Liver (tissue), 3 donors: ENCODE measurements around the gene VEGFC.

Experiments used
- CTCF ChIP-seq: fragments of 150-350 bp; IDR thresholded peaks from 2 replicates; pipeline ENCODE4 v1.5.1; 2017; ENCODE audit warnings: improper control_type of control experiment, low read depth, low read length; ENCODE audit not compliant: missing input control
- FOXA1 ChIP-seq: IDR thresholded peaks from 2 replicates; pipeline ENCODE4 v1.6.1; 2016; ENCODE audit warnings: antibody characterized with exemption
- HNF4A ChIP-seq, 2 donors: conservative IDR thresholded peaks; 2 replicates each; pipeline ENCODE4 v1.6.1; 2016; ENCODE audit warnings: antibody characterized with exemption in 2 of 2, mild to moderate bottlenecking in 2 of 2
- JUND ChIP-seq, 2 donors: IDR thresholded peaks; 2 replicates each; pipeline ENCODE4 v1.6.1; 2016; ENCODE audit warnings: antibody characterized with exemption in 2 of 2
- MAX ChIP-seq: IDR thresholded peaks from 2 replicates; pipeline ENCODE4 v1.6.1; 2016; ENCODE audit warnings: antibody characterized with exemption
- REST ChIP-seq: IDR thresholded peaks from 2 replicates; pipeline ENCODE4 v1.6.1; 2016; ENCODE audit warnings: antibody characterized with exemption, mild to moderate bottlenecking
- TAF1 ChIP-seq: conservative IDR thresholded peaks from 2 replicates; pipeline ENCODE4 v1.6.1; 2016; ENCODE audit warnings: antibody characterized with exemption, mild to moderate bottlenecking
- TF ChIP-seq, protein P1 (sequence below): IDR thresholded peaks from 2 replicates; pipeline ENCODE4 v1.6.1; 2016; ENCODE audit warnings: antibody characterized with exemption
- TF ChIP-seq, protein P2 (sequence below): IDR thresholded peaks from 2 replicates; pipeline ENCODE4 v1.6.1; 2016; ENCODE audit warnings: antibody characterized with exemption
- donor health status: healthy.
- donor health status: healthy.

DNA sequence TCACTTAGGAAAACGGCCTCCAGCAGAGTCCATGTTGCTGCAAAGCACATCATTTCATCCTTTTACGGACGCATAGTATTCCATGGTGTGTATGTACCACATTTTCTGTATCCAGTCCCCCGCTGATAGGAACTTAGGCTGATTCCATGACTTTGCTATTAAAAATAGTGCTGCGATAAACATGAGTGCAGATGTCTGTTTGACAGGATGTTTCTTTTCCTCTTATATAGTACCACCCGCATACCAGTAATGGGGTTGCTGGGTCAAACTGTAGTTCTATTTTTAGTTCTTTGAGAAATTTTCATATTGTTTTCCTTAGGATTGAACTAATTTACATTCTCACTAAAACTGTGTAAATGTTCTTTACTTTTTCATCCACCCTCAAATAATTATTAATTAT, 50.5 kb downstream of the VEGFC start:
- no peak for TF ChIP-seq REST
- no peak for TF ChIP-seq CTCF
- TF ChIP-seq MAX: no peak
- TF ChIP-seq, protein P1, sequence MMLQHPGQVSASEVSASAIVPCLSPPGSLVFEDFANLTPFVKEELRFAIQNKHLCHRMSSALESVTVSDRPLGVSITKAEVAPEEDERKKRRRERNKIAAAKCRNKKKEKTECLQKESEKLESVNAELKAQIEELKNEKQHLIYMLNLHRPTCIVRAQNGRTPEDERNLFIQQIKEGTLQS: no peak
- no peak for TF ChIP-seq FOXA1
- TF ChIP-seq TAF1: no peak
- no peak for TF ChIP-seq HNF4A (conservative IDR thresholded peaks at IDR 0.05)
- no peak for TF ChIP-seq JUND (IDR thresholded peaks at IDR 0.05)
- TF ChIP-seq, protein P2, sequence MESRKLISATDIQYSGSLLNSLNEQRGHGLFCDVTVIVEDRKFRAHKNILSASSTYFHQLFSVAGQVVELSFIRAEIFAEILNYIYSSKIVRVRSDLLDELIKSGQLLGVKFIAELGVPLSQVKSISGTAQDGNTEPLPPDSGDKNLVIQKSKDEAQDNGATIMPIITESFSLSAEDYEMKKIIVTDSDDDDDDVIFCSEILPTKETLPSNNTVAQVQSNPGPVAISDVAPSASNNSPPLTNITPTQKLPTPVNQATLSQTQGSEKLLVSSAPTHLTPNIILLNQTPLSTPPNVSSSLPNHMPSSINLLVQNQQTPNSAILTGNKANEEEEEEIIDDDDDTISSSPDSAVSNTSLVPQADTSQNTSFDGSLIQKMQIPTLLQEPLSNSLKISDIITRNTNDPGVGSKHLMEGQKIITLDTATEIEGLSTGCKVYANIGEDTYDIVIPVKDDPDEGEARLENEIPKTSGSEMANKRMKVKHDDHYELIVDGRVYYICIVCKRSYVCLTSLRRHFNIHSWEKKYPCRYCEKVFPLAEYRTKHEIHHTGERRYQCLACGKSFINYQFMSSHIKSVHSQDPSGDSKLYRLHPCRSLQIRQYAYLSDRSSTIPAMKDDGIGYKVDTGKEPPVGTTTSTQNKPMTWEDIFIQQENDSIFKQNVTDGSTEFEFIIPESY: no peak
